T-helper 17 cell (primary cell): ENCODE results near the gene PZP. TPM values are rescaled to one million over a fixed set of nuclear protein-coding genes. Genes with fewer than 3 reads are reported as not detected.

ENCODE experiments used
- ATAC-seq: fragments of 150-1000 bp; cut with Tn5 transposase; 2 replicates; pipeline ENCODE4 v1.10.0; 2021; ENCODE audit warnings: mild to moderate bottlenecking, moderate library complexity
- DNase-seq, 3 donors: peaks; one replicate each; pipeline versions ENCODE4 v3.0.0 to v3.0.0-alpha.2; 2020 to 2021
- H3K9me3 ChIP-seq: one replicate; pipeline ENCODE4 v1.7.0; 2013; ENCODE audit warnings: low read length, mild to moderate bottlenecking; ENCODE audit not compliant: control insufficient read depth, poor library complexity, severe bottlenecking
- H3K27ac Mint-ChIP-seq: one replicate; pipeline ENCODE4 v1.8.0; 2022; ENCODE audit warnings: mild to moderate bottlenecking, moderate library complexity, mixed read lengths
- H3K27me3 Mint-ChIP-seq: one replicate; pipeline ENCODE4 v1.8.0; 2022; ENCODE audit warnings: mixed read lengths
- H3K36me3 Mint-ChIP-seq: one replicate; pipeline ENCODE4 v1.8.0; 2022; ENCODE audit warnings: low read depth, mixed read lengths
- H3K4me1 Mint-ChIP-seq: one replicate; pipeline ENCODE4 v1.8.0; 2022; ENCODE audit warnings: mild to moderate bottlenecking, mixed read lengths
- H3K4me3 Mint-ChIP-seq: one replicate; pipeline ENCODE4 v1.8.0; 2022; ENCODE audit warnings: mild to moderate bottlenecking, moderate library complexity, mixed read lengths
- total RNA-seq, 4 donors: library from RNA in 2 of 4; stranded (reverse) in 2 of 4; gene quantifications; one replicate each; pipeline ENCODE4 v1.2.3 and lab custom pipeline; 2022 to 2026

Gene PZP
- total RNA-seq, 2 donors from 2014 or later: not detected

- Mint-ChIP-seq H3K4me1 (peaks cover 5% of the 10 kb centered on the region), H3K27me3 (no peaks in the 10 kb centered on the region), H3K27ac (no peak overlapping the region), H3K36me3 (peaks cover 5% of the 10 kb centered on the region), H3K4me3 (no peak overlapping the region)
- no peak for DNase-seq
- H3K9me3 ChIP-seq: no peaks in the 10 kb centered on the region
- ATAC-seq: no peak
Observed at GRCh38 chr12:9132008-9132535, 76.1 kb downstream of the PZP start.

GRCh38 chr12:9130244-9130643 is 78.0 kb downstream of the PZP start:
- Mint-ChIP-seq H3K4me3 (no peak overlapping the region), H3K4me1 (peaks cover 5% of the 10 kb centered on the region), H3K36me3 (peaks cover 7% of the 10 kb centered on the region), H3K27ac (no peak overlapping the region), H3K27me3 (no peaks in the 10 kb centered on the region)
- no peaks in the 10 kb centered on the region for H3K9me3 ChIP-seq
- ATAC-seq (no peak), DNase-seq (no peak)

GRCh38 chr12:9127936-9128663 is 80.1 kb downstream of the PZP start:
- ATAC-seq: no peak
- H3K9me3 ChIP-seq: no peaks in the 10 kb centered on the region
- peaks cover 7% of the 10 kb centered on the region for H3K36me3 Mint-ChIP-seq
- no peak overlapping the region for H3K4me3 Mint-ChIP-seq
- peaks cover 5% of the 10 kb centered on the region for H3K4me1 Mint-ChIP-seq
- no peak overlapping the region for H3K27ac Mint-ChIP-seq
- no peaks in the 10 kb centered on the region for H3K27me3 Mint-ChIP-seq
- DNase-seq: no peak

GRCh38 chr12:9127484-9127883 is 80.7 kb downstream of the PZP start:
- DNase-seq: no peak
- no peaks in the 10 kb centered on the region for H3K27me3 Mint-ChIP-seq
- H3K9me3 ChIP-seq: no peaks in the 10 kb centered on the region
- H3K27ac Mint-ChIP-seq: no peak overlapping the region
- H3K36me3 Mint-ChIP-seq: peaks cover 7% of the 10 kb centered on the region
- ATAC-seq: no peak
- no peak overlapping the region for H3K4me3 Mint-ChIP-seq
- peaks cover 5% of the 10 kb centered on the region for H3K4me1 Mint-ChIP-seq

- H3K9me3 ChIP-seq: no peaks in the 10 kb centered on the region
- ATAC-seq: no peak
- DNase-seq: no peak
- Mint-ChIP-seq H3K4me3 (no peak overlapping the region), H3K27ac (no peak overlapping the region), H3K36me3 (peaks cover 5% of the 10 kb centered on the region), H3K4me1 (peaks cover 3% of the 10 kb centered on the region), H3K27me3 (no peaks in the 10 kb centered on the region)
Observed at GRCh38 chr12:9124383-9125031, 83.7 kb downstream of the PZP start.

- Mint-ChIP-seq H3K4me1 (peaks cover 6% of the 10 kb centered on the region), H3K27me3 (no peaks in the 10 kb centered on the region), H3K36me3 (peaks cover 3% of the 10 kb centered on the region), H3K4me3 (no peak overlapping the region), H3K27ac (no peak overlapping the region)
- ATAC-seq: no peak
- no peak for DNase-seq
- no peaks in the 10 kb centered on the region for H3K9me3 ChIP-seq
Observed at GRCh38 chr12:9123781-9124382, 84.3 kb downstream of the PZP start.

GRCh38 chr12:9122091-9122609 is 86.0 kb downstream of the PZP start:
- Mint-ChIP-seq H3K27me3 (peaks cover 3% of the 10 kb centered on the region), H3K27ac (no peak overlapping the region), H3K4me1 (peaks cover 12% of the 10 kb centered on the region), H3K4me3 (no peak overlapping the region), H3K36me3 (peaks cover 5% of the 10 kb centered on the region)
- no peaks in the 10 kb centered on the region for H3K9me3 ChIP-seq
- ATAC-seq (no peak), DNase-seq (no peak)

GRCh38 chr12:9120487-9121184 is 87.6 kb downstream of the PZP start:
- DNase-seq (no peak), ATAC-seq (no peak)
- Mint-ChIP-seq H3K27ac (no peak overlapping the region), H3K36me3 (peaks cover 5% of the 10 kb centered on the region), H3K4me3 (no peak overlapping the region), H3K4me1 (peaks cover 23% of the 10 kb centered on the region), H3K27me3 (peaks cover 6% of the 10 kb centered on the region)
- no peaks in the 10 kb centered on the region for H3K9me3 ChIP-seq

GRCh38 chr12:9118158-9118557 is 90.0 kb downstream of the PZP start:
- peak; percentile 69 for ATAC-seq
- Mint-ChIP-seq H3K4me3 (no peak overlapping the region), H3K27me3 (peaks cover 6% of the 10 kb centered on the region), H3K36me3 (peaks cover 5% of the 10 kb centered on the region), H3K27ac (no peak overlapping the region), H3K4me1 (peaks cover 23% of the 10 kb centered on the region)
- H3K9me3 ChIP-seq: no peaks in the 10 kb centered on the region
- DNase-seq: no peak

GRCh38 chr12:9115731-9116559 is 92.2 kb downstream of the PZP start, which contains the start of gene A2M:
TSS of gene A2M (minus strand) at chr12:9115919. CDS start at chr12:9115849, 70 bp downstream.
- H3K36me3 Mint-ChIP-seq: peaks cover 9% of the 10 kb centered on the region
- DNase-seq (no peak), ATAC-seq (no peak)
- H3K9me3 ChIP-seq: no peaks in the 10 kb centered on the region
- H3K4me3 Mint-ChIP-seq: peak within 1 kb of the TSS; percentile 31
- peaks cover 6% of the 10 kb centered on the region for H3K27me3 Mint-ChIP-seq
- no peak within 1 kb of the TSS for H3K27ac Mint-ChIP-seq
- peaks cover 28% of the 10 kb centered on the region for H3K4me1 Mint-ChIP-seq

GRCh38 chr12:9114946-9115345 is 93.2 kb downstream of the PZP start:
- H3K27me3 Mint-ChIP-seq: peaks cover 6% of the 10 kb centered on the region
- no peak for DNase-seq
- ATAC-seq: no peak

GRCh38 chr12:9113987-9114309 is 94.2 kb downstream of the PZP start:
- Mint-ChIP-seq H3K4me3 (no peak overlapping the region), H3K27me3 (peaks cover 6% of the 10 kb centered on the region), H3K36me3 (peaks cover 9% of the 10 kb centered on the region), H3K27ac (no peak overlapping the region), H3K4me1 (peaks cover 22% of the 10 kb centered on the region)
- ATAC-seq (no peak), DNase-seq (no peak)
- H3K9me3 ChIP-seq: no peaks in the 10 kb centered on the region

More at GRCh38 chr12:9114946-9115345, 93.2 kb downstream of the PZP start:
- Mint-ChIP-seq H3K4me3 (no peak overlapping the region), H3K4me1 (peaks cover 25% of the 10 kb centered on the region), H3K27ac (no peak overlapping the region), H3K36me3 (peaks cover 9% of the 10 kb centered on the region)
- no peaks in the 10 kb centered on the region for H3K9me3 ChIP-seq
